Activated CD4-positive, alpha-beta T cell treated with anti-CD3 and anti-CD28 coated beads, Interleukin-2, amount 10 ng/mL, durations not matched to agents 24 days and 14 days (primary cell): ENCODE measurements around the gene FREY1. TPM values are rescaled to one million over a fixed set of nuclear protein-coding genes. Genes with fewer than 3 reads are reported as not detected.

Source experiments
- DNase-seq: peaks from one replicate; pipeline ENCODE4 v3.0.0; 2022
- H3K27ac Mint-ChIP-seq: one replicate; pipeline ENCODE4 v1.8.0; 2022; ENCODE audit warnings: mild to moderate bottlenecking, mixed read lengths
- H3K27me3 Mint-ChIP-seq: one replicate; pipeline ENCODE4 v1.8.0; 2022; ENCODE audit warnings: mixed read lengths
- H3K36me3 Mint-ChIP-seq: one replicate; pipeline ENCODE4 v1.8.0; 2022; ENCODE audit warnings: low read depth, mild to moderate bottlenecking, mixed read lengths
- H3K4me1 Mint-ChIP-seq: one replicate; pipeline ENCODE4 v1.8.0; 2021; ENCODE audit warnings: mixed read lengths
- H3K4me3 Mint-ChIP-seq: one replicate; pipeline ENCODE4 v1.8.0; 2022; ENCODE audit warnings: mild to moderate bottlenecking, moderate library complexity, mixed read lengths
- H3K9me3 Mint-ChIP-seq: one replicate; pipeline ENCODE4 v1.8.0; 2021; ENCODE audit warnings: mixed read lengths
- intact Hi-C: fragments of 100-400 bp; cut with micrococcal nuclease; formaldehyde crosslinking; loops from one replicate; pipeline ENCODE4 v1.15.1; 2023
- total RNA-seq: library from RNA; stranded (reverse); gene quantifications from 2 replicates; pipeline ENCODE4 v1.2.3, GENCODE V29; 2022

Gene FREY1
- total RNA-seq, 1 donor from 2014 or later, result 2.0 TPM

DNA sequence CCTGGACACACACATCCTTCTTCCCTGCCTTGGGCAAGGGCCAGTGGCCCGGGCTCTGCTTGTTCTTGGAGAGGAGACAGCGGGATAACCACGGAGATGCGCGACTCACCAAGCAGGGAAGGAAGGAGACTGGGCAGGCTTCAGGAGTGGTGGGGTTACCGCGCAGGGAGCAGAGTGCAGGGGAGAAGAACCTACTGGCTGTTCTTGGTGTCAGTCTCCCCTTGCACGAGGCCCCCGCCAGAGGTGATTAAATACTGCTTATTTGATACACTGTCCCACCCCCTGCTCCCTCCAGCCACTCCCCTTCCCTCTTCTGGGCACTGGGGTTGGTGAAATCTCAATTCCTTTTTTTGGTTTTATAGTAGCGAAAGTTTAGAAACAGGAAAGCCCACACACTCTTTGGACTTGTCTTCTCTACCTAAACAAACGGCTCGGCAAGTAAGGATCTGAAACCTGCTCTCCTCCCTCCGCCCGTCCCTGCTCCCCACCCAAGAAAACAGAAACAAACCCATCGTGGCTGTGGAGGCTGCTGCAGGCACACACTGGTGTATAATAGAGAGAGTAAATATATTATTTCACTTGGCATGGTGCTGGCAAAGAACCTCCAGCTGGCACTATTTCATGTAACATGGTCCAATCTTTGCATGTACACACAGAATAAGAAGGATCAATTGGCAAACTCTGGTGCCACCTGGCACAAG, 26.2 kb upstream of the FREY1 start:
- H3K27ac Mint-ChIP-seq, result no peak overlapping the region
- no peak overlapping the region for H3K4me3 Mint-ChIP-seq
- peaks cover 18% of the 10 kb centered on the region for H3K36me3 Mint-ChIP-seq
- H3K4me1 Mint-ChIP-seq, result peaks cover 14% of the 10 kb centered on the region
- H3K27me3 Mint-ChIP-seq, result no peaks in the 10 kb centered on the region
- intact Hi-C loops, result no loop called here
- no peak for DNase-seq
- no peaks in the 10 kb centered on the region for H3K9me3 Mint-ChIP-seq

DNA sequence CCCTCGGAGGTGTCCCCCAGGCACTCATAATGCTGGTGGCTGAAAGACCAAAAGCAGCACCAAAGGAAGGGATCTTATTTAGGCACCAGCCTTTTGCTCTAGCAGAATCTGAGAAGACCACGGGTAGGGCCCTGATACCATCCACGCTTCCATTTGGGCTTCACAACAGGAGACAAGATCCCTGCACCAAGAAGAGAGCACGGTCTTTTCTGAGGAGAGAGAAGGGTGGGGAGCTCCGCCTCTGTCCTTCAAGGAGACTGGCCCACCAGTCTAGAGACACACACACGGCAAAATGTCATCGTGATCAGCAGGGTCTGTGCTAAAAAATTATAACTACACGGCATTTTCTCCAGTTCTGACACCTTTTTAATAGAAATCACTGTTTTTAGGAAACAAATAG, 25.1 kb upstream of the FREY1 start:
- no peak overlapping the region for H3K4me3 Mint-ChIP-seq
- DNase-seq, result no peak
- no peak overlapping the region for H3K27ac Mint-ChIP-seq
- peaks cover 15% of the 10 kb centered on the region for H3K4me1 Mint-ChIP-seq
- no peaks in the 10 kb centered on the region for H3K27me3 Mint-ChIP-seq
- H3K9me3 Mint-ChIP-seq, result no peaks in the 10 kb centered on the region
- intact Hi-C loops, result no loop called here
- peaks cover 18% of the 10 kb centered on the region for H3K36me3 Mint-ChIP-seq

GRCh38 chr11:45931739-45932138, 24.7 kb upstream of the FREY1 start:
- Mint-ChIP-seq H3K4me1 (peaks cover 15% of the 10 kb centered on the region), H3K36me3 (peaks cover 15% of the 10 kb centered on the region), H3K27ac (no peak overlapping the region), H3K4me3 (no peak overlapping the region), H3K9me3 (no peaks in the 10 kb centered on the region), H3K27me3 (no peaks in the 10 kb centered on the region)
- intact Hi-C loops, result no loop called here
- no peak for DNase-seq

DNA sequence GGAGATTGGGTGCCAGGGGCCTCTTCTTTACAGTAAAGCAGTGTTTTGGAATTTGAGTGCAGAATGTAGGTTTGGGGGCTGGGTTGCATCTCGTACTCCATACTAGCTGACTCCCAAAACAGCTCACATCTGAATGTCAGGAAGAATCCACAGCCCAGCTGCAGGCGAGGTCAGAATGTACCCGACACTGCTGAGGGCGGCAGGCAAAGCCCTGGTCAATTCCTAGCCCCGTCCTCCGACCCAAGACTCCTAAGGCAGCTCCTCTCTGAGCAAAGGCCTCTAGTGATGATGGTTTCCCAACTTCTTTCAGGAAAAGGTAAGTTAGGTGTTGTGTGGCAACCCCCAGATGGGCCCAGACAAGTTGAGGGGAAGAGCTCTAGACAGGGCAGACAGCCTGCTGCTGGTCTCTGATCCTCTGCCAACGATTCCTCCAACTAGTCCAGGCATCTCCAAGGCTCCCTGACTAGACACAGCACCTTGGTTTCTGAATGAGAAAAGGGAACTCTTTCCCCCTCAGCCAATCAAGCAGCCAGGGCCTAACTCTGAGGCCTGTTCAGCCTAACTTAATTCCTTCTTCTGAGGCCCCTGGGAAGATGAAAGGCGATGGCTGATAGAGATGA, 24.0 kb upstream of the FREY1 start:
- Mint-ChIP-seq H3K9me3 (no peaks in the 10 kb centered on the region), H3K27ac (no peak overlapping the region), H3K27me3 (no peaks in the 10 kb centered on the region), H3K4me3 (no peak overlapping the region), H3K36me3 (peaks cover 14% of the 10 kb centered on the region), H3K4me1 (peaks cover 15% of the 10 kb centered on the region)
- intact Hi-C loops, result no loop called here
- DNase-seq, result no peak

GRCh38 chr11:45930031-45930794, 23.1 kb upstream of the FREY1 start:
- Mint-ChIP-seq H3K4me3 (peak overlapping the region; percentile 36), H3K27ac (peak overlapping the region; percentile 34), H3K4me1 (peaks cover 15% of the 10 kb centered on the region), H3K9me3 (no peaks in the 10 kb centered on the region), H3K27me3 (peaks cover 1% of the 10 kb centered on the region), H3K36me3 (peaks cover 14% of the 10 kb centered on the region)
- intact Hi-C loops, result no loop called here
- peak; percentile 78 for DNase-seq

GRCh38 chr11:45929486-45930030, 22.5 kb upstream of the FREY1 start:
- Mint-ChIP-seq H3K4me3 (peak overlapping the region; percentile 36), H3K27me3 (peaks cover 5% of the 10 kb centered on the region), H3K9me3 (no peaks in the 10 kb centered on the region), H3K27ac (peak overlapping the region; percentile 34), H3K36me3 (peaks cover 8% of the 10 kb centered on the region), H3K4me1 (peaks cover 15% of the 10 kb centered on the region)
- intact Hi-C loops, result no loop called here
- DNase-seq, result no peak

GRCh38 chr11:45928535-45929215, 21.6 kb upstream of the FREY1 start:
- no peaks in the 10 kb centered on the region for H3K9me3 Mint-ChIP-seq
- H3K36me3 Mint-ChIP-seq, result peaks cover 7% of the 10 kb centered on the region
- intact Hi-C loops, result no loop called here
- no peak overlapping the region for H3K4me3 Mint-ChIP-seq
- H3K27ac Mint-ChIP-seq, result peak overlapping the region; percentile 34
- no peak for DNase-seq
- H3K4me1 Mint-ChIP-seq, result peaks cover 15% of the 10 kb centered on the region
- H3K27me3 Mint-ChIP-seq, result peaks cover 12% of the 10 kb centered on the region

- peaks cover 18% of the 10 kb centered on the region for H3K4me1 Mint-ChIP-seq
- peak; percentile 56 for DNase-seq
These were observed 20.8 kb upstream of the FREY1 start for GRCh38 chr11:45927684-45928413.

GRCh38 chr11:45927332-45927683, 20.2 kb upstream of the FREY1 start:
- Mint-ChIP-seq H3K36me3 (peaks cover 5% of the 10 kb centered on the region), H3K27me3 (peaks cover 17% of the 10 kb centered on the region), H3K9me3 (no peaks in the 10 kb centered on the region), H3K4me1 (peaks cover 18% of the 10 kb centered on the region), H3K27ac (no peak overlapping the region), H3K4me3 (no peak overlapping the region)
- peak; percentile 57 for DNase-seq
- intact Hi-C loops, result no loop called here

More at GRCh38 chr11:45927684-45928413, 20.8 kb upstream of the FREY1 start:
- H3K9me3 Mint-ChIP-seq, result no peaks in the 10 kb centered on the region
- no peak overlapping the region for H3K4me3 Mint-ChIP-seq
- peaks cover 5% of the 10 kb centered on the region for H3K36me3 Mint-ChIP-seq
- intact Hi-C loops, result no loop called here
- H3K27me3 Mint-ChIP-seq, result peaks cover 17% of the 10 kb centered on the region
- H3K27ac Mint-ChIP-seq, result no peak overlapping the region

GRCh38 chr11:45926536-45927331, 19.7 kb upstream of the FREY1 start:
- peaks cover 3% of the 10 kb centered on the region for H3K36me3 Mint-ChIP-seq
- no peak overlapping the region for H3K4me3 Mint-ChIP-seq
- peak; percentile 55 for DNase-seq
- no peaks in the 10 kb centered on the region for H3K9me3 Mint-ChIP-seq
- no peak overlapping the region for H3K27ac Mint-ChIP-seq
- intact Hi-C loops, result no loop called here
- H3K4me1 Mint-ChIP-seq, result peaks cover 18% of the 10 kb centered on the region
- peaks cover 18% of the 10 kb centered on the region for H3K27me3 Mint-ChIP-seq

DNA sequence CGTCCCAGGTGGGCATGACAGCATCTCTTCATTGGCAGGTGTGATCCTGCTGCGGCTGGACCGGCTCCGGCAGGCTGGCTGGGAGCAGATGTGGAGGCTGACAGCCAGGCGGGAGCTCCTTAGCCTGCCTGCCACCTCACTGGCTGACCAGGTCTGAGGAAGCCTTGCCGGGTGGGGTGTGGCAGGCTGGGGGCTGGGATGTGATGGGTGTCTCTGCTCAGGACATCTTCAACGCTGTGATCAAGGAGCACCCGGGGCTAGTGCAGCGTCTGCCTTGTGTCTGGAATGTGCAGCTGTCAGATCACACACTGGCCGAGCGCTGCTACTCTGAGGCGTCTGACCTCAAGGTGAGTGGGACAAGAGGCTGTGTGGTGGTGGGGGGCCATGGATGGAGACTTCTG, 18.9 kb upstream of the FREY1 start:
- no peak overlapping the region for H3K4me3 Mint-ChIP-seq
- H3K36me3 Mint-ChIP-seq, result no peaks in the 10 kb centered on the region
- no peak overlapping the region for H3K27ac Mint-ChIP-seq
- DNase-seq, result peak; percentile 54
- intact Hi-C loops, result no loop called here
- peaks cover 24% of the 10 kb centered on the region for H3K27me3 Mint-ChIP-seq
- peaks cover 15% of the 10 kb centered on the region for H3K4me1 Mint-ChIP-seq
- no peaks in the 10 kb centered on the region for H3K9me3 Mint-ChIP-seq

DNA sequence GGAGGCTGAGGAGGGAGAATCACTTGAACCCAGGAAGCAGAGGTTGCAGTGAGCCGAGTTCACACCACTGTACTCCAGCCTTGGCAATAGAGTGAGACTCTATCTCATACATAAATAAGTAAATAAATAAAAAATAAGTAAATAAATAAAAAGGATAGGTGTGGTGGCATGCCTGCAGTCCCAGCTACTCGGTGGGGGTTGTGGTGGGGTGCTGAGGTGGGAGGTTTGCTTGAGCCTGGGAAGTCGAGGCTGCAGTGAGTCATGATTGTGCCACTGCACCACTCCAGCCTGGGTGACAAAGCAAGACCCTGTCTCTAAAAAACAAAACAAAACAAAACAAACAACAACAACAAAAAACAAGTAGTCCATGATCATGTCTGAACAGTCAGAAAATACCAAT, 18.5 kb upstream of the FREY1 start:
- intact Hi-C loops, result no loop called here
- Mint-ChIP-seq H3K36me3 (no peaks in the 10 kb centered on the region), H3K27me3 (peaks cover 27% of the 10 kb centered on the region), H3K4me1 (peaks cover 12% of the 10 kb centered on the region), H3K27ac (no peak overlapping the region), H3K9me3 (no peaks in the 10 kb centered on the region), H3K4me3 (no peak overlapping the region)
- DNase-seq, result peak; percentile 52
